Neural crest cell (in vitro differentiated cells): Measurements from ENCODE around the gene TIMP2. TPM values are rescaled to one million over a fixed set of nuclear protein-coding genes. Genes with fewer than 3 reads are reported as not detected.

ENCODE experiments used
- DNase-seq: peaks from one replicate; pipeline ENCODE4 v3.0.0; 2021; ENCODE audit warnings: low read depth, mixed read lengths, low spot score
- H3K27ac Mint-ChIP-seq: one replicate; pipeline ENCODE4 v1.8.0; 2021; ENCODE audit warnings: mild to moderate bottlenecking, mixed read lengths; ENCODE audit not compliant: unreplicated experiment
- H3K27me3 Mint-ChIP-seq: 2 replicates; pipeline ENCODE4 v1.8.0; 2021; ENCODE audit warnings: low read depth, mild to moderate bottlenecking, mixed read lengths
- H3K36me3 Mint-ChIP-seq: 2 replicates; pipeline ENCODE4 v1.8.0; 2021; ENCODE audit warnings: low read depth, mild to moderate bottlenecking, mixed read lengths
- H3K4me1 Mint-ChIP-seq: 2 replicates; pipeline ENCODE4 v1.8.0; 2021; ENCODE audit warnings: mixed read lengths
- H3K4me3 Mint-ChIP-seq: one replicate; pipeline ENCODE4 v1.8.0; 2021; ENCODE audit warnings: mild to moderate bottlenecking, mixed read lengths
- H3K9me3 Mint-ChIP-seq: 2 replicates; pipeline ENCODE4 v1.8.0; 2021; ENCODE audit warnings: mixed read lengths
- total RNA-seq: library from RNA; stranded (reverse); gene quantifications from 2 replicates; pipeline ENCODE4 v1.2.1, GENCODE V29; 2021
- TF ChIP-seq, protein P1 (sequence below): fragments of 200-600 bp; sonication (generic); conservative IDR thresholded peaks from 2 replicates; pipeline ENCODE4 v1.5.0; 2021; ENCODE audit warnings: antibody characterized with exemption, mild to moderate bottlenecking

Gene TIMP2
- total RNA-seq, 1 donor from 2014 or later: 58.5 TPM

DNA sequence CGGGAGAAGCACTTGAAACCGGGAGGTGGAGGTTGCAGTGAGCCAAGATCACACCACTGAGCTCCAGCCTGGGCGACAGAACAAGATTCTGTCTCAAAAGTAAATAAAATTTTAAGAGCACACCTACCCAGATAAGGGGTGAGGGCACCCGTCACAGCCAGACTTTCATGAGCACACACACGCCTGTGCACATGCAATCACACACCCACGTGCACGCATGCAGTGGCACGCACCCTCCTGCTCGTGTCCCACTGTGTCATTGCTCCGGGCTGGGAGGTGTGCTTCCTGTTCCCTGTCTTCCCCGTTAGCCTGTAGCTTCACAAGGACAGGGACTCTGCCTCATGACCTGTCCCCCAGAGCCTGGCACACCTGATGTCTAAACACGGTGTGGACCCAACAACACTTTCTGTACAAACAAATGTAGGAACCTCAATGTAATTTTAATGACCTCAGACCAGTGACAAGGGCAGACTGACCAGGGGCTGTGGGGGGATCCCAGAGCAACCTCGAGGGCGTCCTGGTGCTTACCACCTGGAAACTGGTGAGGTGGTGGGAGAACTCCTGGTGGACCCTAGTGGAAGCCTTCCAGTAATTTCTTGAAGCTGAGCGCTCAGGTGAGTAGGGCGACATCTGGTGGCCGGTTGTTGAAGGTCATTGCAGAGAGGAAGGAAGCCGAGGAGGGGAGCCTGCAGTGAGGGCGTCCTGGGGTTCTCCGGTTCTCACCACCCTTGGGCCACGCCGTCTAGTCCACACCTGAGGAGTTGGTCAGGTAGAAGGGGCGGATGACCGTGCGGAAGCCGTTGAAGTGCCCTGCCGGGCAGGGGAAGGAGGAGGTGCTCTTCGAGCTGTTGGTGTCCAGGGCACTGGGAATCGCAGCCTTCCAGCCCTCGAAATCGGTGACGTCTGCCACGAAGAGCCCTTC is 45.9 kb upstream of the TIMP2 start:
- no peaks in the 10 kb centered on the region for H3K36me3 Mint-ChIP-seq
- no peaks in the 10 kb centered on the region for H3K9me3 Mint-ChIP-seq
- H3K27ac Mint-ChIP-seq: peak overlapping the region; percentile 95
- H3K4me1 Mint-ChIP-seq: peaks cover 15% of the 10 kb centered on the region
- TF ChIP-seq, protein P1, sequence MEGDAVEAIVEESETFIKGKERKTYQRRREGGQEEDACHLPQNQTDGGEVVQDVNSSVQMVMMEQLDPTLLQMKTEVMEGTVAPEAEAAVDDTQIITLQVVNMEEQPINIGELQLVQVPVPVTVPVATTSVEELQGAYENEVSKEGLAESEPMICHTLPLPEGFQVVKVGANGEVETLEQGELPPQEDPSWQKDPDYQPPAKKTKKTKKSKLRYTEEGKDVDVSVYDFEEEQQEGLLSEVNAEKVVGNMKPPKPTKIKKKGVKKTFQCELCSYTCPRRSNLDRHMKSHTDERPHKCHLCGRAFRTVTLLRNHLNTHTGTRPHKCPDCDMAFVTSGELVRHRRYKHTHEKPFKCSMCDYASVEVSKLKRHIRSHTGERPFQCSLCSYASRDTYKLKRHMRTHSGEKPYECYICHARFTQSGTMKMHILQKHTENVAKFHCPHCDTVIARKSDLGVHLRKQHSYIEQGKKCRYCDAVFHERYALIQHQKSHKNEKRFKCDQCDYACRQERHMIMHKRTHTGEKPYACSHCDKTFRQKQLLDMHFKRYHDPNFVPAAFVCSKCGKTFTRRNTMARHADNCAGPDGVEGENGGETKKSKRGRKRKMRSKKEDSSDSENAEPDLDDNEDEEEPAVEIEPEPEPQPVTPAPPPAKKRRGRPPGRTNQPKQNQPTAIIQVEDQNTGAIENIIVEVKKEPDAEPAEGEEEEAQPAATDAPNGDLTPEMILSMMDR: peak; percentile 95
- no peaks in the 10 kb centered on the region for H3K27me3 Mint-ChIP-seq
- no peak overlapping the region for H3K4me3 Mint-ChIP-seq
- peak; percentile 91 for DNase-seq

DNA sequence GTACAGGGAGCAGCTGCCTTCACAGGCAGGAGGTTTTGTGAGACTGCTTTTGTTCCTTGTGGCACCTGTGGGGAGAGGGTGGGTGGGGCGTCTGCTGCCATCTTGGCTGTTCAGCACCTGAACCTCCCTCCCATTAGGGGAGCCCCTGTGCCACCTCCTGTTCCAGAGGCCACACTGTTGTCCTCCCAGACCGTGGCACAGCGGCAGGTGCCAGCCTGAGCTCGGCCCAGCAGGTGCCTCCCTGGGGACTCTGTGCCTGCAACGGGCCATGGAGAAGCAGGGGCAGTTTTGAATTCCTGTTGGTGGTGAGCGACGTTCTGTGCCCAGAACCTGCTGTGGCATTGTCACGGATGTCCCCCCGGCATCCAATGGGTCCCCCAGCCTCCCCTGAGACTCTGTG is 44.7 kb upstream of the TIMP2 start:
- Mint-ChIP-seq H3K36me3 (no peaks in the 10 kb centered on the region), H3K4me1 (peaks cover 10% of the 10 kb centered on the region), H3K27ac (no peak overlapping the region), H3K4me3 (no peak overlapping the region), H3K27me3 (no peaks in the 10 kb centered on the region), H3K9me3 (no peaks in the 10 kb centered on the region)
- no peak for DNase-seq
- TF ChIP-seq, protein P1: no peak

DNA sequence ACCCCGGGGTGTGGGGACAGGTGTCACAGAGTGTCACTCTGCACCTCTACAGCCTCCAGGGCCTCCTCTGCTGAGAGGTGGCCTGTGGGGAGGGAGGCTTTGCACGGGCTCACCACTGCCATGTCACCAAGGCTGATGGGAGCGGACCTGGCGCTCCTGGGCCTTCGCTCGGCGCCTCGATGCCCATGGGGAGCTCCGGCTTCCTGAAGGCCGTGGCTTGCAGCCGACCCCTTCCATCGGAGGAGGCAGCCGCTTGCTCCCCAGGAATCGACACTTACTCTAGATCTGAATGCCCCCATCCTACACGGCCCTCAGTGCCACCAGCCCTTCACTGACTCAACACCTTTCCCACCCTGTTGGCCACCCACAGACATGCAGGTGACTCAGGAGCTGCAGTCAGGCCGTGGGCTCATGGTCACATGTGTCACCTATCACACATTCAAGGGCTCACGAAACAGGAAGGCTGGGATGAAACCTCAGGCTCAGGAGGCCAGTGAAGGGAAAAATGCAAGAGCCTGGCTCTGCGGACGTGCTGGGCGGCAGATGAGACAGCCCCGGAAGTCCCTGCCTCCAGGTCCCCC is 42.7 kb upstream of the TIMP2 start:
- Mint-ChIP-seq H3K4me1 (peaks cover 7% of the 10 kb centered on the region), H3K9me3 (no peaks in the 10 kb centered on the region), H3K27me3 (no peaks in the 10 kb centered on the region), H3K4me3 (no peak overlapping the region), H3K36me3 (no peaks in the 10 kb centered on the region), H3K27ac (no peak overlapping the region)
- TF ChIP-seq, protein P1: no peak
- no peak for DNase-seq

DNA sequence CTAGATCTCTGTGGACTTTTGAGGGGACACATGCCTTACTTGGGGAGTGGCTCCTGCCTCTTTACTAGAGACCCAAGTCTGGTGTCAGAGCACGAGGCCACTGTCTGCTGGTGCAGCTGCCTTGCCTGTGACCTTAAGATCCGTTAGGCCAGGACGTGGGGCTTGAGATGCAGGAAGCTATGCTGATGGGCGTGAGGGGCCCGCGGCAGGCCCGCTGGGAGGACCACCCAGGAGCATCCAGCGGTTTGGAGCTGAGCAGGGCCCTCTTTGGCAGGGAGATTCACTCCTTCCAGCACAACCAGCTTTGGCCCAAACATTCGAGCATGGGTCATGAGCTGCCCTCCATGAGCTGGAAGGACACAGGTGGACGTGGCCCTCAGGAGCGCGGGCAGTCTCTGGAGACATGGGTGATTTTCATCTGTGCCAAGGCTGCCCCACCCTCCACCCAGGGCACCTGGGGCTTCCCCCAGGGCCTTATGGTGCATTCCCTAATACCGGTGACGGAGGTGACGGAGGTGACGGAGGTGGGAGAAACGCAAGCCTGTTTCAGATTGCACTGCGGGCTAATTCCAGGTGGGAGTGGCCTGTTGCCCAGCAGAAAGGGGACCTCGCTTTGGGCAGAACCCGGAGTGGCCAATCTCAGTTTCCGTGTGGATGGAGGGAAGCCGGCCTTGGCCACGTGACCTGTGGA is 41.9 kb upstream of the TIMP2 start:
- Mint-ChIP-seq H3K9me3 (no peaks in the 10 kb centered on the region), H3K4me3 (no peak overlapping the region), H3K27ac (no peak overlapping the region), H3K36me3 (no peaks in the 10 kb centered on the region), H3K27me3 (no peaks in the 10 kb centered on the region), H3K4me1 (peaks cover 10% of the 10 kb centered on the region)
- TF ChIP-seq, protein P1: no peak
- DNase-seq: no peak

DNA sequence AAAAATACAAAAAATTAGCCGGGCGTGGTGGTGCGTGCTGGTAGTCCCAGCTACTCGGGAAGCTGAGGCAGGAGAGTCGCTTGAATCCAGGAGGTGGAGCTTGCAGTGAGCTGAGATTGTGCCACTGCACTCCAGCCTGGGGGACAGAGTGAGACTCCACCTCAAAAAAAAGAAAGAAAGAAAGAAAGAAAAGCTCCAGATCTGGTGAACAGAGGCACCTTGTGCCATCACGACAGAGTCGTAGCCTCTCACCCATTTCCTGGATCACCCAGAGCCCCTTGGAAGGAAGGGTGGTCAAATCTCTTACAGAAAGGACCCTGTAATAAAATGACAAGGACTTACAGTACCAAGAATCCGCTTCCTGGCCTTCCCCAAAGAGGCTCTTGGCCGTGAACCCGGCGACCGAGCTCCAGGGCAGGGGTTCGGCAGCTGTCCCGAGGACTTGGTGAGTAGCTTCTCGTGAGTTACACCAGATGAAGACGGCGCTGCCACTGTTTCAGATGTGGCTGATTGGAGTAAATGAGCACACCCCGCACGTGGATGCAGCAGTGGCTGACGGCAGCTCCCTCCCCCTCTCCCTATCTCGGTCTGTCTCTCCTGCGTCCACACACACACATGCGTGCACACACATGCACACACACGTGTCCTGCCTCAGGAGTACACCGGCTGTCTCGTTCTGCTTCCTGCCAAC is 41.1 kb upstream of the TIMP2 start:
- Mint-ChIP-seq H3K4me3 (no peak overlapping the region), H3K27me3 (no peaks in the 10 kb centered on the region)
- no peak for DNase-seq

More for the DNA sequence above, 41.1 kb upstream of the TIMP2 start:
- TF ChIP-seq, protein P1: no peak
- Mint-ChIP-seq H3K9me3 (no peaks in the 10 kb centered on the region), H3K36me3 (no peaks in the 10 kb centered on the region), H3K27ac (no peak overlapping the region), H3K4me1 (peaks cover 13% of the 10 kb centered on the region)
